Stomach (tissue), 9 donors: Measurements from ENCODE around the gene CAPS. TPM values are rescaled to one million over a fixed set of nuclear protein-coding genes. Genes with fewer than 3 reads are reported as not detected.

Source experiments
- DNase-seq, 2 donors: peaks; one replicate each; pipeline versions ENCODE4 v3.0.0 to v3.0.0-alpha.2; 2013 to 2019
- H3K27ac ChIP-seq, 5 donors: fragments of 200-600 bp in 4 of 5; sonication (generic) in 4 of 5; one replicate each; pipeline ENCODE4 v1.5.1; 2013 to 2019; ENCODE audit warnings: mild to moderate bottlenecking in 1 of 5, moderate library complexity in 1 of 5
- H3K27me3 ChIP-seq, 3 donors: fragments of 200-600 bp; sonication (generic); one replicate each; pipeline ENCODE4 v1.5.1; 2017 to 2019; ENCODE audit warnings: mixed run types in 1 of 3
- H3K36me3 ChIP-seq, 4 donors: fragments of 200-600 bp; sonication (generic); 1 replicate in 3 of 4; 2 replicates in 1 of 4; pipeline ENCODE4 v1.5.1; 2016 to 2019
- H3K4me1 ChIP-seq, 4 donors: fragments of 200-600 bp; sonication (generic); one replicate each; pipeline ENCODE4 v1.5.1; 2016 to 2019
- H3K4me3 ChIP-seq, 4 donors: fragments of 200-600 bp; sonication (generic) in 3 of 4; one replicate each; pipeline ENCODE4 v1.5.1; 2016 to 2019; ENCODE audit warnings: mild to moderate bottlenecking in 1 of 4
- H3K9me3 ChIP-seq, 4 donors: fragments of 200-600 bp; sonication (generic); one replicate each; pipeline ENCODE4 v1.5.1; 2016 to 2019
- EP300 ChIP-seq: sonication (generic); formaldehyde crosslinking; IDR thresholded peaks from one replicate; pipeline ENCODE4 v1.6.1; 2017; ENCODE audit warnings: antibody characterized with exemption
- POLR2A ChIP-seq, 4 donors: fragments of 450-650 bp; IDR thresholded peaks; one replicate each; pipeline ENCODE4 v1.6.1; 2016; ENCODE audit warnings: antibody characterized with exemption in 4 of 4, control low read depth in 2 of 4, mild to moderate bottlenecking in 1 of 4, moderate library complexity in 1 of 4
- POLR2AphosphoS5 ChIP-seq, 3 donors: sonication (generic); formaldehyde crosslinking; IDR thresholded peaks; one replicate each; pipeline ENCODE4 v1.6.1; 2016; ENCODE audit warnings: antibody characterized with exemption in 3 of 3
- WGBS, 5 donors: extraction: QIAGEN DNeasy Blood & Tissue Kit in 3 of 5; methylation state at CpG; one replicate each; pipeline versions ENCODE4 v1.1.5 to v1.1.7; 2013 to 2018; 5-methylcytosine and 5-hydroxymethylcytosine counted together
- intact Hi-C: fragments of 100-400 bp; cut with DNase I; formaldehyde crosslinking; loops from one replicate; pipeline ENCODE4 v1.15.1; 2023; ENCODE audit warnings: low total_unique reads
- polyA plus RNA-seq, 3 donors: library from polyadenylated mRNA; stranded (reverse); fragments of 200-250 nt; gene quantifications; one replicate each; pipeline ENCODE4 v1.2.3, GENCODE V29; 2013
- total RNA-seq, 5 donors: library from RNA; depleted of rRNA; stranded (reverse); fragments of >200 nt; gene quantifications; one replicate each; pipeline versions ENCODE4 v1.1.0 to v1.2.3, GENCODE V29; 2014 to 2016
- TF ChIP-seq, protein P1 (sequence below), 7 experiments: fragments of 450-650 bp in 4 of 7; fragments of 200-600 bp in 3 of 7; sonication (generic) in 3 of 7; IDR thresholded peaks; one replicate each; pipeline ENCODE4 v1.5.1; 2016 to 2019; ENCODE audit warnings: antibody characterized with exemption in 7 of 7, control low read depth in 2 of 7, mild to moderate bottlenecking in 1 of 7
- donor health status: healthy with polysubstance abuse.
- donor health status: Bipolar disorder and iron deficiency.
- donor health status: healthy.

Gene CAPS
- total and polyA plus RNA-seq, 8 donors, result 27.2 to 143 (median 47.2) TPM

DNA sequence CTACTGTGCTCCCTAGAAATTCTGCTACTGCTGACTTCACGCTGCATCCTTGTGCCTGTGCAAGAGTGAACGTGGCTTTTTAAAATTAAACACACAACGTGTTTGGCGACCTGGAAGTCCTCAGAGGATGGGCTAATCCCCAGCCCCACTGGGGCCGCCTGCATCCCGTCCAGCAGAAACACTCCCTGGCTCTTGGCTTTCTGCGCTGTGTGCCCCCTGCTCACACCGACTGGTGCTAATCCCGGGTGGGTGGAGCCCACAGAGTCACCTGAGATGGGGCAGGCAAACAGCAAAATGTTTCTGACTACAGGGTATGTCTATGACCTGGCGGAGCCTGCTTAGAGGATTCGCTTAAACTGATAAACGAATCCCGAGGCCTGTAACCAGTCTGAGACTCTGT lies 15.1 kb downstream of the CAPS start:
- intact Hi-C loops, result no loop called here
- no peak for DNase-seq
- Histone ChIP-seq H3K9me3 (no peaks in the 10 kb centered on the region), H3K36me3 (peaks cover 67 to 100% (median 97%) of the 10 kb centered on the region in 4 donors), H3K4me1 (peaks cover 11 to 90% (median 38%) of the 10 kb centered on the region in 4 donors), H3K27ac (peak overlapping the region in 3 of 5 donors; percentile 22 to 79 (median 55)), H3K27me3 (no peaks in the 10 kb centered on the region), H3K4me3 (no peak overlapping the region)
- no peak for TF ChIP-seq POLR2AphosphoS5 (IDR thresholded peaks at IDR 0.05)
- 84 to 87% (median 85%) methylated on average over 12 to 13 of the region's 13 CpGs for WGBS, 5 donors

DNA sequence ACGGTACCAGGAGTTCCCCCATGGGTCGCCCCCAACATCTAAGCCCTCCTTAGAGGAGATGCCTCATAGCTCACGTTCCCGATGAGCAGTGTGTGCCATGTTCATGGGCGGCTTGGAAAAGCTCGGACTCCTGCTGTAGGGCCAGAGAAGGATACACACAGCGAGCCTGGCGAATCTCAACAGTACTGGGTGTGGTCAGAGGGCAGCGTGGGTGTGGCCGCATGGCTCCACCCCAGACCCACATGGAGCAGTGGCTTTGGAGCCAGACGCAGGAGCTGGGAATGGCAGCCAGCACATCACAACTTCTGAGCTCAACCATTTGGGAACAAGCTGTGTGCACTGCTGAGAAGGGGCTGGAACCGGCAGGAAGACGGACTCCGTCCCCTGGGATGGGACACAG lies 15.6 kb downstream of the CAPS start:
- H3K27me3 ChIP-seq, result no peaks in the 10 kb centered on the region
- H3K4me1 ChIP-seq, result peaks cover 11 to 94% (median 42%) of the 10 kb centered on the region in 4 donors
- 69 to 79% (median 74%) methylated on average over 11 to 14 of the region's 14 CpGs for WGBS, 5 donors
- peaks cover 62 to 96% (median 93%) of the 10 kb centered on the region in 4 donors for H3K36me3 ChIP-seq
- TF ChIP-seq EP300 (no peak), POLR2AphosphoS5 (IDR thresholded peaks at IDR 0.05) (peak in 1 of 3 donors; percentile 19)
- DNase-seq, result no peak
- no peaks in the 10 kb centered on the region for H3K9me3 ChIP-seq
- H3K27ac ChIP-seq, result peak overlapping the region in 3 of 5 donors; percentile 22 to 79 (median 55)
- H3K4me3 ChIP-seq, result no peak overlapping the region
- intact Hi-C loops, result no loop called here

DNA sequence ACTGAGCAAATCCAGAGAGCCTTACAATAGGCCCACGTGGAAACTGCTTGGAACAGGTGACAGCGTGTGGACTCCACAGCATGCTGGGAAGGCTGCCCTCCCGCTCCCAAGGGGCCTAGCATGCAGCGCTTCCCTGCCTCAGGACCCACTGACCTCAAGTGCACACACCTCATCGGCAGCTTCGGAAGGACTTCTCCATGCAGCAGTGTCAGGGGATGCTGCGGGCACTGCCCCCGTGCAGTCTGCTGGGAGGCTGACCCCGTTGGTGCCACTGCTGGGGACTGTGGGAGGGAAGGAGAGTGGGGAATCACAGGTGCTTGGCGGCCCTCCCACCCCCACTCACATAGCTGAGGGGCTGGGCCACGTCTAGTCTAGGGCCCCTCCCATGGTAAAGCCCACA lies 17.2 kb downstream of the CAPS start:
- no peaks in the 10 kb centered on the region for H3K9me3 ChIP-seq
- WGBS, 5 donors, result 90 to 95% (median 92%) methylated on average over 11 of the region's 11 CpGs
- DNase-seq, result no peak
- H3K36me3 ChIP-seq, result peaks cover 46 to 96% (median 88%) of the 10 kb centered on the region in 4 donors
- H3K27ac ChIP-seq, result peak overlapping the region in 1 of 5 donors; percentile 78
- TF ChIP-seq POLR2AphosphoS5 (IDR thresholded peaks at IDR 0.05), result no peak
- TF ChIP-seq EP300, result no peak
- TF ChIP-seq, protein P1, sequence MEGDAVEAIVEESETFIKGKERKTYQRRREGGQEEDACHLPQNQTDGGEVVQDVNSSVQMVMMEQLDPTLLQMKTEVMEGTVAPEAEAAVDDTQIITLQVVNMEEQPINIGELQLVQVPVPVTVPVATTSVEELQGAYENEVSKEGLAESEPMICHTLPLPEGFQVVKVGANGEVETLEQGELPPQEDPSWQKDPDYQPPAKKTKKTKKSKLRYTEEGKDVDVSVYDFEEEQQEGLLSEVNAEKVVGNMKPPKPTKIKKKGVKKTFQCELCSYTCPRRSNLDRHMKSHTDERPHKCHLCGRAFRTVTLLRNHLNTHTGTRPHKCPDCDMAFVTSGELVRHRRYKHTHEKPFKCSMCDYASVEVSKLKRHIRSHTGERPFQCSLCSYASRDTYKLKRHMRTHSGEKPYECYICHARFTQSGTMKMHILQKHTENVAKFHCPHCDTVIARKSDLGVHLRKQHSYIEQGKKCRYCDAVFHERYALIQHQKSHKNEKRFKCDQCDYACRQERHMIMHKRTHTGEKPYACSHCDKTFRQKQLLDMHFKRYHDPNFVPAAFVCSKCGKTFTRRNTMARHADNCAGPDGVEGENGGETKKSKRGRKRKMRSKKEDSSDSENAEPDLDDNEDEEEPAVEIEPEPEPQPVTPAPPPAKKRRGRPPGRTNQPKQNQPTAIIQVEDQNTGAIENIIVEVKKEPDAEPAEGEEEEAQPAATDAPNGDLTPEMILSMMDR (IDR thresholded peaks at IDR 0.05), result no peak
- TF ChIP-seq POLR2A (IDR thresholded peaks at IDR 0.05), result no peak
- intact Hi-C loops, result no loop called here
- no peak overlapping the region for H3K4me3 ChIP-seq
- H3K4me1 ChIP-seq, result peaks cover 16 to 97% (median 52%) of the 10 kb centered on the region in 4 donors
- H3K27me3 ChIP-seq, result no peaks in the 10 kb centered on the region

DNA sequence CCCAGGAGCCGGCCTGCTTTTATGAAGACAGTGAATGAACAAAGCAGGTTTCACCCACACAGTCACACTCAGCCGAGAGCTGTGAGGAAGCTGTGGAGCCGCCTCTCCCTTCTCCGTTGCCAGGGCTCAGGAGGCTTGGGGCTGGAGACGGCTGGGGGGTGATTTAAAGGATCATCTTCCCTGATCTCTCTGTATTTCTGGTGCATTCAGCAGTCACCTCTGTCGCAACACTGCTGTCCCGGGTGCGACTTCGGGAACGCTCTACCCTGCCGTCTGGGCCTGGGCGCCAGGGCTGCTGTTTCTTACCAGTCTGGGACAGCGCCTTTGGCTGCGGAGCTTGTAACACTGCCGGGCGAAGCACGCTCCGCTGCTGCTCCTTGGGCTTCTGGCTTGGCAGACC lies 18.1 kb downstream of the CAPS start:
- peaks cover 10 to 95% (median 49%) of the 10 kb centered on the region in 4 donors for H3K4me1 ChIP-seq
- no peaks in the 10 kb centered on the region for H3K9me3 ChIP-seq
- H3K27me3 ChIP-seq, result no peaks in the 10 kb centered on the region
- intact Hi-C loops, result no loop called here
- H3K4me3 ChIP-seq, result no peak overlapping the region
- H3K36me3 ChIP-seq, result peaks cover 43 to 94% (median 83%) of the 10 kb centered on the region in 4 donors
- 83 to 98% (median 96%) methylated on average over 18 of the region's 18 CpGs for WGBS, 5 donors
- TF ChIP-seq POLR2A (IDR thresholded peaks at IDR 0.05), result no peak
- TF ChIP-seq, protein P1 (IDR thresholded peaks at IDR 0.05), result no peak
- no peak for TF ChIP-seq POLR2AphosphoS5 (IDR thresholded peaks at IDR 0.05)
- no peak for DNase-seq
- peak overlapping the region in 3 of 5 donors; percentile 9 to 78 (median 78) for H3K27ac ChIP-seq

DNA sequence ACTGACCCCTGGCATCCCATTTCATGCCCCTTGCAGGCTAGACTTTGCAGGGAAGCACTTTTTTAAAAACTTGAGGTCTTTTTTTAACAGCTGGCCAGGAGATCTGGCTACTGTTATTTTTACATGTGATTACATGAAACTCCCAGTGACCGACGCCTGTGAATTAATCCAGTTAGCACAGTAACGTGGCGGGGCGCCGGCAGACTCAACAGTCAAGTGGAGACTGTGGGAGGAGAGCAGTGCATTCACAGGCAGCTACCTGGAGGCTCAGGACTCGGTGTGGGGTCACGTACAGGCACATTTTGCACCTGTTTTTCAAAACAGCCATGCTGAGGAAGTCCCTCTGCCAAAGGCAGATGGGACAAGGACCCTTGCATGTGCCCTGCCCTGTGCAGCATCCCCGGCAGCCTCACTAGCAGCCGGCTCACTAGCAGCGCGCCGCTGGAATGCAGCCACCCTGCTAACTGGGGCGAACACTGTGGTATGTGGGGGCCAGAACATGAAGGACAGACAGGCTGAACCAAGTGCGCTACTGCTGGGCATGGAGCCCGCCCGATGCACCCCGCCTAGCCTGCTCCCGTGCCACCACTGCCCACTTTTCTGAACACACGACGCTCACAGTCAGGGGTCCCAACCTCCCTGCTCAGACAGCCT lies 18.7 kb downstream of the CAPS start:
- H3K27me3 ChIP-seq, result no peaks in the 10 kb centered on the region
- H3K4me3 ChIP-seq, result no peak overlapping the region
- H3K4me1 ChIP-seq, result peaks cover 6 to 93% (median 46%) of the 10 kb centered on the region in 4 donors
- peak overlapping the region in 4 of 5 donors; percentile 28 to 78 (median 68) for H3K27ac ChIP-seq
- TF ChIP-seq POLR2AphosphoS5 (IDR thresholded peaks at IDR 0.05), result no peak
- TF ChIP-seq POLR2A (IDR thresholded peaks at IDR 0.05), result no peak
- TF ChIP-seq, protein P1 (IDR thresholded peaks at IDR 0.05), result no peak
- TF ChIP-seq EP300, result no peak
- WGBS, 5 donors, result 91 to 97% (median 95%) methylated on average over 15 to 21 of the region's 21 CpGs
- H3K9me3 ChIP-seq, result no peaks in the 10 kb centered on the region
- no peak for DNase-seq
- H3K36me3 ChIP-seq, result peaks cover 41 to 94% (median 83%) of the 10 kb centered on the region in 4 donors
- intact Hi-C loops, result no loop called here
